HG03442 (cell line): ENCODE results near the gene MCM9.
"Not testable (repeated sequence)": the region's sequence is repeated elsewhere in the genome, so short reads cannot be mapped to it uniquely, and the experiment has no call there.

ENCODE experiments used
- ATAC-seq: cut with Tn5 transposase; IDR thresholded peaks from one replicate; pipeline ENCODE4 v1.9.1; 2021; ENCODE audit warnings: mild to moderate bottlenecking, moderate library complexity; ENCODE audit not compliant: unreplicated experiment

Gene MCM9

GRCh38 chr6:118775381-118775780 is 159.6 kb downstream of the MCM9 start:
- ATAC-seq: no peak

- no peak for ATAC-seq
Observed at GRCh38 chr6:118774581-118774980, 160.4 kb downstream of the MCM9 start.

- ATAC-seq: no peak
Observed at GRCh38 chr6:118772886-118773285, 162.1 kb downstream of the MCM9 start.

GRCh38 chr6:118771253-118771652 is 163.7 kb downstream of the MCM9 start:
- ATAC-seq: no peak

- ATAC-seq: no peak
Observed at GRCh38 chr6:118770835-118771234, 164.1 kb downstream of the MCM9 start.

- no peak for ATAC-seq
Observed at GRCh38 chr6:118770112-118770788, 164.7 kb downstream of the MCM9 start.

GRCh38 chr6:118768904-118769325 is 166.0 kb downstream of the MCM9 start:
- ATAC-seq: no peak

- no peak for ATAC-seq
Observed at GRCh38 chr6:118768441-118768840, 166.5 kb downstream of the MCM9 start.

GRCh38 chr6:118765316-118765715 is 169.6 kb downstream of the MCM9 start:
- ATAC-seq: not testable (repeated sequence)

GRCh38 chr6:118764766-118765165 is 170.2 kb downstream of the MCM9 start:
- ATAC-seq: no peak
